B cell (primary cell): Measurements from ENCODE around the gene FREM2. TPM values are rescaled to one million over a fixed set of nuclear protein-coding genes. Genes with fewer than 3 reads are reported as not detected.

Experiments
- ATAC-seq: fragments of 200-7000 bp; cut with Tn5 transposase; one replicate; pipeline ENCODE4 v1.10.0; 2021; ENCODE audit warnings: low read depth, mild to moderate bottlenecking, moderate number of reproducible peaks, moderate library complexity
- CTCF ChIA-PET: fragments of 350-600 bp; sonication (Branson Sonifier 250); formaldehyde crosslinking; loops from one replicate; lab custom pipeline; 2021; ENCODE audit warnings: antibody characterized with exemption, inconsistent platforms; lab: Charles Lee
- POLR2A ChIA-PET: fragments of 350-600 bp; sonication (Branson Sonifier 250); formaldehyde crosslinking; loops from one replicate; lab custom pipeline; 2021; ENCODE audit warnings: antibody characterized with exemption; lab: Charles Lee
- DNase-seq: peaks from one replicate; pipeline ENCODE4 v3.0.0; 2013
- H2AFZ ChIP-seq: 2 replicates; pipeline ENCODE4 v1.6.1; 2012; ENCODE audit warnings: mild to moderate bottlenecking, low read depth, low read length; ENCODE audit not compliant: insufficient read depth, poor library complexity, severe bottlenecking
- H3K27ac ChIP-seq, 2 donors: 1 replicate in 1 of 2; 2 replicates in 1 of 2; pipeline ENCODE4 v1.5.1; 2012 to 2013; ENCODE audit warnings: low read length in 2 of 2, mild to moderate bottlenecking in 2 of 2, moderate library complexity in 1 of 2
- H3K27me3 ChIP-seq, 4 experiments: fragments of 200-600 bp in 1 of 4; sonication (generic) in 1 of 4; replicated peaks in 1 of 4; 1 replicate in 2 of 4; 2 replicates in 2 of 4; pipeline versions ENCODE4 v1.6.1 to v1.7.0; 2013 to 2016; ENCODE audit warnings: low read length in 3 of 4, mild to moderate bottlenecking in 2 of 4, mixed read lengths in 1 of 4, moderate library complexity in 1 of 4; ENCODE audit not compliant: insufficient read depth in 4 of 4, control insufficient read depth in 3 of 4; ENCODE audit errors: control extremely low read depth in 1 of 4
- H3K36me3 ChIP-seq, 2 experiments: replicated peaks in 1 of 2; 1 replicate in 1 of 2; 2 replicates in 1 of 2; pipeline versions ENCODE4 v1.6.1 to v1.7.1; 2013; ENCODE audit warnings: low read length in 1 of 2; ENCODE audit not compliant: insufficient read depth in 2 of 2, control insufficient read depth in 1 of 2; ENCODE audit errors: control extremely low read depth in 1 of 2, extremely low read depth in 1 of 2
- H3K4me1 ChIP-seq, 2 donors: fragments of 200-600 bp in 1 of 2; sonication (generic) in 1 of 2; 1 replicate in 1 of 2; 2 replicates in 1 of 2; pipeline versions ENCODE4 v1.5.1 to v1.6.1; 2013 to 2017; ENCODE audit warnings: low read length in 2 of 2; ENCODE audit not compliant: control insufficient read depth in 2 of 2, insufficient read depth in 2 of 2
- H3K4me2 ChIP-seq: replicated peaks from 2 replicates; pipeline ENCODE3; 2012; ENCODE audit warnings: mild to moderate bottlenecking, low read depth, low read length; ENCODE audit not compliant: poor library complexity, severe bottlenecking
- H3K4me3 ChIP-seq, 5 experiments: fragments of 200-600 bp in 1 of 5; sonication (generic) in 1 of 5; 1 replicate in 3 of 5; 2 replicates in 2 of 5; pipeline versions ENCODE4 v1.5.1 to v1.7.0; 2011 to 2016; ENCODE audit warnings: low read length in 4 of 5, mild to moderate bottlenecking in 4 of 5, low read depth in 2 of 5, control low read depth in 1 of 5, moderate library complexity in 1 of 5; ENCODE audit not compliant: insufficient read depth in 1 of 5; ENCODE audit errors: control extremely low read depth in 1 of 5, extremely low read depth in 1 of 5
- H3K79me2 ChIP-seq: fragments of 200-600 bp; sonication (generic); one replicate; pipeline ENCODE4 v1.6.0; 2016; ENCODE audit warnings: low read length; ENCODE audit not compliant: control insufficient read depth, insufficient read depth
- H3K9ac ChIP-seq: fragments of 200-600 bp; sonication (generic); 2 replicates; pipeline ENCODE4 v1.6.1; 2017; ENCODE audit warnings: mild to moderate bottlenecking, low read length, moderate library complexity
- H3K9me3 ChIP-seq, 3 donors: one replicate each; pipeline versions ENCODE4 v1.6.1 to v1.7.1; 2013; ENCODE audit warnings: low read length in 2 of 3; ENCODE audit not compliant: control insufficient read depth in 2 of 3, insufficient read depth in 1 of 3; ENCODE audit errors: control extremely low read depth in 1 of 3
- H4K20me1 ChIP-seq: 2 replicates; pipeline ENCODE4 v1.6.0; 2012; ENCODE audit warnings: mild to moderate bottlenecking, low read length; ENCODE audit not compliant: insufficient read depth, control insufficient read depth, poor library complexity, severe bottlenecking
- H3K27ac Mint-ChIP-seq: one replicate; pipeline ENCODE4 v1.8.0; 2021; ENCODE audit warnings: mixed read lengths
- H3K27me3 Mint-ChIP-seq: one replicate; pipeline ENCODE4 v1.8.0; 2021; ENCODE audit warnings: mixed read lengths
- H3K4me1 Mint-ChIP-seq: one replicate; pipeline ENCODE4 v1.8.0; 2021; ENCODE audit warnings: mixed read lengths
- H3K4me3 Mint-ChIP-seq: one replicate; pipeline ENCODE4 v1.8.0; 2021; ENCODE audit warnings: mixed read lengths
- H3K9me3 Mint-ChIP-seq: one replicate; pipeline ENCODE4 v1.8.0; 2022; ENCODE audit warnings: mixed read lengths; ENCODE audit not compliant: insufficient read depth
- EZH2 ChIP-seq: IDR thresholded peaks from 2 replicates; pipeline ENCODE4 v1.6.1; 2012; ENCODE audit warnings: borderline replicate concordance, low read depth, mild to moderate bottlenecking, moderate library complexity, low read length; ENCODE audit not compliant: insufficient read depth, poor library complexity, severe bottlenecking
- WGBS: methylation state at CpG from one replicate; pipeline ENCODE4 v1.1.5; 2013; ENCODE audit warnings: missing lambda C conversion rate; ENCODE audit not compliant: insufficient coverage; 5-methylcytosine and 5-hydroxymethylcytosine counted together
- intact Hi-C: fragments of 100-400 bp; cut with micrococcal nuclease; formaldehyde crosslinking; loops from one replicate; pipeline ENCODE4 v1.10.0; 2022
- polyA plus RNA-seq: library from polyadenylated mRNA; depleted of rRNA; stranded (reverse); fragments of >200 nt; gene quantifications from 2 replicates; pipeline ENCODE4 v1.2.3, GENCODE V29; 2012
- total RNA-seq, 2 donors: library from RNA; stranded (reverse); fragments of 120-200 nt in 1 of 2; gene quantifications; 1 replicate in 1 of 2; 2 replicates in 1 of 2; pipeline versions ENCODE4 v1.2.3 to v1.2.4, GENCODE V29; 2013 to 2022
- TF ChIP-seq, protein P1 (sequence below): fragments of 200-600 bp; IDR thresholded peaks from one replicate; pipeline ENCODE4 v1.8.0; 2022; ENCODE audit warnings: antibody characterized with exemption, mild to moderate bottlenecking

FREM2 gene
- total and polyA plus RNA-seq, 2 donors (not counting 1 experiment from before 2014, with no cell fraction given), result not detected

DNA sequence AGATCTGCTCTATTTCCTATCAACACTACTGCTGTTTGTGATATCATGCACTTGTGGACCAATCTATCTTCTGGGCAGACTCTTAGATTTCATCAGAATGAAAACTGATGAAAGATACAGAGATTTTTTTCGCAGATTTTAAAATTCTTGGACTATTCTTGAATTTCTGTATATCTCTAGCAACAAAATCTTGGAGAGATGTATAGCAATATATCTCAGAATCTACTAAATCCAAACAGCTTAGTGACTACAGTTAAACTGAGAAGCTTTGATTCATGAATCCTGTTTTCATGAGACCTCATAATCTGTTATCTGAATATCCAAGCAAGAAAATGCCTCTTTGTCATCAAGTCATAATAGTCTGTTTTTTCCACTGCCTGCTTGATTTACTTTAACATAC, 28.0 kb upstream of the FREM2 start:
- H2AFZ ChIP-seq, result no peak overlapping the region
- H3K79me2 ChIP-seq, result no peaks in the 10 kb centered on the region
- intact Hi-C loops, result no loop called here
- H4K20me1 ChIP-seq, result no peaks in the 10 kb centered on the region
- TF ChIP-seq, protein P1, sequence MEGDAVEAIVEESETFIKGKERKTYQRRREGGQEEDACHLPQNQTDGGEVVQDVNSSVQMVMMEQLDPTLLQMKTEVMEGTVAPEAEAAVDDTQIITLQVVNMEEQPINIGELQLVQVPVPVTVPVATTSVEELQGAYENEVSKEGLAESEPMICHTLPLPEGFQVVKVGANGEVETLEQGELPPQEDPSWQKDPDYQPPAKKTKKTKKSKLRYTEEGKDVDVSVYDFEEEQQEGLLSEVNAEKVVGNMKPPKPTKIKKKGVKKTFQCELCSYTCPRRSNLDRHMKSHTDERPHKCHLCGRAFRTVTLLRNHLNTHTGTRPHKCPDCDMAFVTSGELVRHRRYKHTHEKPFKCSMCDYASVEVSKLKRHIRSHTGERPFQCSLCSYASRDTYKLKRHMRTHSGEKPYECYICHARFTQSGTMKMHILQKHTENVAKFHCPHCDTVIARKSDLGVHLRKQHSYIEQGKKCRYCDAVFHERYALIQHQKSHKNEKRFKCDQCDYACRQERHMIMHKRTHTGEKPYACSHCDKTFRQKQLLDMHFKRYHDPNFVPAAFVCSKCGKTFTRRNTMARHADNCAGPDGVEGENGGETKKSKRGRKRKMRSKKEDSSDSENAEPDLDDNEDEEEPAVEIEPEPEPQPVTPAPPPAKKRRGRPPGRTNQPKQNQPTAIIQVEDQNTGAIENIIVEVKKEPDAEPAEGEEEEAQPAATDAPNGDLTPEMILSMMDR, result no peak
- TF ChIP-seq EZH2, result no peak
- ChIA-PET POLR2A (no interaction called here), CTCF (no interaction called here)
- Mint-ChIP-seq H3K27ac (no peak overlapping the region), H3K9me3 (no peaks in the 10 kb centered on the region), H3K4me3 (no peak overlapping the region), H3K27me3 (no peaks in the 10 kb centered on the region), H3K4me1 (no peaks in the 10 kb centered on the region)
- ATAC-seq, result no peak
- no peak overlapping the region for H3K4me3 ChIP-seq
- H3K27ac ChIP-seq, result no peak overlapping the region
- H3K9me3 ChIP-seq, result no peaks in the 10 kb centered on the region
- no peak overlapping the region for H3K4me2 ChIP-seq
- no peaks in the 10 kb centered on the region for H3K36me3 ChIP-seq
- no peaks in the 10 kb centered on the region for H3K4me1 ChIP-seq
- no CpG with 5 or more reads among the region's 1 CpG for WGBS
- H3K27me3 ChIP-seq, result peaks cover 0 to 2% (median 0%) of the 10 kb centered on the region in 4 experiments
- DNase-seq, result no peak
- H3K9ac ChIP-seq, result no peak overlapping the region

DNA sequence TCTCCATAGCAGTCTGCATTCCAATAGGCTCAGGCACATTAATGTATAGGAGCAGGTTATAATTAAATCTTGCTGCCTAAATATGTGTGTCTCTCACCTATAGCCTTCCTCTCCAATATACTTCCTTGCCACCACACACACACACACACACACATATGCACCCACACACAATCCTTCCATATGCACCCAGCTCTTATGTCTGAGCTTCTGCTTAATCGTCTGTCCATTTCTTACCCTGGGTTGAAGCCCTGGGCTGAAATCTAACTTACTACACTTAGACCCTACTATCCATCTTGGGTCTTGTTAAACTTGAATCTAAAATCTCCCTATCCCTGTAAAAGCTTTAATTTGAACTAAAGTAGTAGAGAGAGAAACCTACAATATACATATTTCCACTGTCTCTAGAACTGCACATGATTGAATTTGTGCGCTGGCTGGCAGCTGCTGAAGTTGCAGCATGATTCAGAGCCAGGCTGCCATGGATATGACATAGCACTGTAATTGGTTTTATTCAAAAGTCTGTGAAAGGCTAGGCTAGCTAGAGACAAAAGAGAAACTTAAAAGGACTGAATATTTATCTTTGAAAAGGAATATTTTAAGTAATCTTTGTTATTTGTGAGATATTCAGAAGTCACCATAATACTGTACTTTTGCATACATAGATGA, 25.7 kb upstream of the FREM2 start:
- H3K4me3 Mint-ChIP-seq, result no peak overlapping the region
- H3K27ac Mint-ChIP-seq, result no peak overlapping the region
- peaks cover 3% of the 10 kb centered on the region for H3K27me3 Mint-ChIP-seq
- CTCF ChIA-PET, result no interaction called here
- H3K79me2 ChIP-seq, result no peaks in the 10 kb centered on the region
- H3K9me3 Mint-ChIP-seq, result no peaks in the 10 kb centered on the region
- no peak for ATAC-seq
- H2AFZ ChIP-seq, result no peak overlapping the region
- no peaks in the 10 kb centered on the region for H3K36me3 ChIP-seq
- no peak overlapping the region for H3K27ac ChIP-seq
- POLR2A ChIA-PET, result no interaction called here
- WGBS, result 100% methylated on average over 2 of the region's 2 CpGs
- no peak overlapping the region for H3K9ac ChIP-seq
- no peaks in the 10 kb centered on the region for H3K9me3 ChIP-seq
- DNase-seq, result no peak
- peaks cover 0 to 3% (median 0%) of the 10 kb centered on the region in 4 experiments for H3K27me3 ChIP-seq
- no peak overlapping the region for H3K4me2 ChIP-seq
- no peaks in the 10 kb centered on the region for H3K4me1 ChIP-seq
- no peaks in the 10 kb centered on the region for H3K4me1 Mint-ChIP-seq
- TF ChIP-seq EZH2, result no peak
- TF ChIP-seq, protein P1, result no peak
- intact Hi-C loops, result no loop called here
- H4K20me1 ChIP-seq, result no peaks in the 10 kb centered on the region
- H3K4me3 ChIP-seq, result no peak overlapping the region
